Mononuclear cell (primary cell): Measurements from ENCODE around the gene IDH3A. TPM values are rescaled to one million over a fixed set of nuclear protein-coding genes. Genes with fewer than 3 reads are reported as not detected.

ENCODE experiments used
- H3K27me3 ChIP-seq: 2 replicates; pipeline ENCODE4 v1.6.0; 2011; ENCODE audit warnings: low read length, control low read depth; ENCODE audit not compliant: insufficient read depth
- H3K4me1 ChIP-seq: 2 replicates; pipeline ENCODE4 v1.5.1; 2011; ENCODE audit warnings: mild to moderate bottlenecking, low read length, control low read depth; ENCODE audit not compliant: insufficient read depth
- H3K4me3 ChIP-seq: 2 replicates; pipeline ENCODE4 v1.5.1; 2011; ENCODE audit warnings: mild to moderate bottlenecking, low read length, moderate library complexity
- H3K9me3 ChIP-seq: 2 replicates; pipeline ENCODE4 v1.5.1; 2011; ENCODE audit warnings: low read depth, mild to moderate bottlenecking, control low read depth, low read length
- total RNA-seq: library from RNA; depleted of rRNA; stranded (reverse); fragments of >200 nt; gene quantifications from one replicate; pipeline ENCODE4 v1.2.3, GENCODE V29; 2012

IDH3A gene
- total RNA-seq, 1 donor: 40.5 TPM

- Histone ChIP-seq H3K4me1 (peaks cover 59% of the 10 kb centered on the region), H3K4me3 (no peak overlapping the region), H3K9me3 (no peaks in the 10 kb centered on the region), H3K27me3 (no peaks in the 10 kb centered on the region)
These were observed 21.9 kb downstream of the IDH3A start for GRCh38 chr15:78170848-78171773.

DNA sequence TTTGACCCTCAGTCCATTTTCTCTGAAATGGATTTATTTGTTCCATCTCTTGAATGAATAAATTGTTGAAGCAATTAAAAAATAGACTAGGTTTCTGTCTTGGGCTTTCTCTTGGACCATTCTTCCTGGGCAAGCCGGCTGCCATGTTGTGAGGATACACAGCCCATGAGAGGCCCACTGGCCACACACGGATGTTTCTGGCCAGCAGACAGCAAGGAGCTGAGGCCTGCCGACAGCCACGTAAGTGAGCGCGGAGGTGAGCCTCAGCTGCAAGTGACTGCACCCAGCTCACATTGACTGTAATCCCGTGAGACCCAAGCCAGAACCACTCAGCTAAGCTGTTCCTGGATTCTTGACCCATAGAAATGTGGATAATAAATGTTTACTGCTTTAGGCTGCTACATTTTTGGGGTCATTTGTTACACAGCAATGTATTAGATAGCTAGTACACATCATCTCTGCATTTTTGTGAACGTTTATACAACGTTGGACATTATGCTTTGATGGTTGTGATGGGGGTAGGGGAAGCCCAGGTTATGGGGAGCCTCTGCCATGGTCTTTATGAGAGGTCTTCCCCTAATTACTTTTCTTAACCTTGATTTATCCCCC, 22.8 kb downstream of the IDH3A start:
- Histone ChIP-seq H3K4me1 (peaks cover 59% of the 10 kb centered on the region), H3K9me3 (no peaks in the 10 kb centered on the region), H3K4me3 (no peak overlapping the region), H3K27me3 (no peaks in the 10 kb centered on the region)

- H3K9me3 ChIP-seq: no peaks in the 10 kb centered on the region
- H3K27me3 ChIP-seq: no peaks in the 10 kb centered on the region
- H3K4me1 ChIP-seq: peaks cover 54% of the 10 kb centered on the region
- H3K4me3 ChIP-seq: no peak overlapping the region
These were observed 25.2 kb downstream of the IDH3A start for GRCh38 chr15:78174401-78174800.

DNA sequence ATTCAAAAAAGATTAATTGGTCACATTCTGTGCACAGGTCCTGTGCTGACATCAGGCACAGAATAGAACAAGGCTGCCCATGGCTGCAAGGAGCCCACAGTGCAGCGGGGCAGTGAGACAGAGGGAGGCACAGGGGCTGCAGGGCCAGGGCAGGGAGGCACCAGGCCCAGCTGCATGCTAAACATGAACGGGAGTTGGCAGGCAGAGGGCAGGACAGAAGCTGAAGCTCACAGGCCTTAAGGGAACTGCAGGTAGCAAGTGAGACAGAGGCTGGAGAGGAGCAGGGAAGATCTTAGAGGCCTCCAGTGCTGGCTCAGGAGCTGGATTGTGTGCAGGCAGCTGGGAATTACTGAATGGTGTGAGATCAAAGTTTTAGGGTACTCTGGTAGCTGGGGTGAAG, 26.2 kb downstream of the IDH3A start:
- Histone ChIP-seq H3K9me3 (no peaks in the 10 kb centered on the region), H3K27me3 (no peaks in the 10 kb centered on the region), H3K4me1 (peaks cover 48% of the 10 kb centered on the region), H3K4me3 (no peak overlapping the region)

DNA sequence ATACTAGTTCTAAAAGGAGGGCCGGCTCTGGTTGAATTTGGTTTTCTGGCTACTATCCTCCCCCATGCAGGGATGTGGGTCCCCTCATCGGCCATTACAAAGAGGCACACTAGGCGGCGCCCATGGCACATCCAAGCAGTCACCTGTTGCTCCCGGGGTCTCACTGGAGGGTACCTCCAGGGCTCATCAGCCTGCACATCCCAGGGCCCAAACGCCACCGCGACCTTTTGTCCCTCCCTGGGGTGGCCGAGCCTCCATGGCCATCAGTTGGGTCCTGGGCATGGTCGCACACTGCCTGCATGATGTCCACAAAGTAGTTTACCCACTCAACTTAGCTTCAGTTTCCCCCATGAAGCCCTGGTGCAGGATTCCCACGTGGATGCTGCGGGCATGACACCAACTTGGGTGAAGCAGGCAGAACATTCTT, 28.3 kb downstream of the IDH3A start:
- Histone ChIP-seq H3K4me1 (peaks cover 26% of the 10 kb centered on the region), H3K27me3 (no peaks in the 10 kb centered on the region), H3K9me3 (no peaks in the 10 kb centered on the region), H3K4me3 (no peak overlapping the region)

GRCh38 chr15:78178064-78178463, 28.9 kb downstream of the IDH3A start:
- Histone ChIP-seq H3K4me3 (no peak overlapping the region), H3K27me3 (no peaks in the 10 kb centered on the region), H3K9me3 (no peaks in the 10 kb centered on the region), H3K4me1 (peaks cover 20% of the 10 kb centered on the region)

DNA sequence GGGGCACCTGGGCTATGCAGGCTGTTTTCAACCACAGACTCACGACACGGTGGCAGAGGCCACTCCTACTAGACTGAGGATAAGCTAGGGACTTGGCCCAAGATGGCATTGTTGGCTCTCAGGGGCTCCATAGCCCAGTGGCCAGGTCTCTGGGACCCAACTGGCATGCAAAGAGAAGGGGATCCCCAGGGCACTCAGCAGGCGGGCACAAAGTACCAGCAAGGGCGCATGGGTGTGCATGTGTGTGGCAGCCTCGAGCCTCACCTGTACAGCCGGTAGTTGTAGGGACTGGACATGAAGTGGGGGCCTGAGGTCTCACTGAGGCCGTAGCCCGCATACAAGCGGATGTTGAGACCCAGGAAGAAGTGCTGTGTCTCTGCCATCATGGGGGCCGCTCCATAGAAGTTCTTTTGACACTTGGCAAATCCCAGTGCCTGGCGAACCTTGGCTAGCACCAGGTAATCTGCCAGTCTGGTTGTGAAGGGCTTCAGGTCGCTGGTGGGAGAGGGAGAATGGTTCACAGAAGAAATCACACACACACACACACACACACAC, 30.2 kb downstream of the IDH3A start:
- H3K9me3 ChIP-seq: no peaks in the 10 kb centered on the region
- no peak overlapping the region for H3K4me3 ChIP-seq
- no peaks in the 10 kb centered on the region for H3K27me3 ChIP-seq
- H3K4me1 ChIP-seq: peaks cover 7% of the 10 kb centered on the region

- Histone ChIP-seq H3K4me1 (peaks cover 2% of the 10 kb centered on the region), H3K4me3 (no peak overlapping the region), H3K9me3 (no peaks in the 10 kb centered on the region), H3K27me3 (no peaks in the 10 kb centered on the region)
These were observed 30.7 kb downstream of the IDH3A start for GRCh38 chr15:78179906-78180305.

DNA sequence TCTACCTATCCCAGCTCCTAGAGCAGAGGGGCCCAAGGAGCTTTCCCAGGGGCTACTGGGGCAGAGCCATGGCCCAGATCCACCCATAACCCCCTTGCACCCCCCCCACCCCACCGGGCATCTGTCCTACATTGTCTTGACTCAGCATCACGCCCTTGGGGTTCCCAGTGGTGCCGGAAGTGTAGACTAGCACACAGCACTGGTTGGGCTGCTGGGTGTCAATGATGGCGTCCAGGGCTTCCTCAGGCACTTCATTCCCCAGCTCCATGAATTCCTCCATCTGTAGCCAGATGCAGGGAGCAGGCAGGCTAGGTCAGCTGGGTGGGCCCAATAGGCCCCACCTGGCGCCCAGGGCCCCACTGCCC, 33.2 kb downstream of the IDH3A start:
- H3K27me3 ChIP-seq: no peaks in the 10 kb centered on the region
- H3K4me3 ChIP-seq: no peak overlapping the region
- H3K4me1 ChIP-seq: no peaks in the 10 kb centered on the region
- H3K9me3 ChIP-seq: no peaks in the 10 kb centered on the region

DNA sequence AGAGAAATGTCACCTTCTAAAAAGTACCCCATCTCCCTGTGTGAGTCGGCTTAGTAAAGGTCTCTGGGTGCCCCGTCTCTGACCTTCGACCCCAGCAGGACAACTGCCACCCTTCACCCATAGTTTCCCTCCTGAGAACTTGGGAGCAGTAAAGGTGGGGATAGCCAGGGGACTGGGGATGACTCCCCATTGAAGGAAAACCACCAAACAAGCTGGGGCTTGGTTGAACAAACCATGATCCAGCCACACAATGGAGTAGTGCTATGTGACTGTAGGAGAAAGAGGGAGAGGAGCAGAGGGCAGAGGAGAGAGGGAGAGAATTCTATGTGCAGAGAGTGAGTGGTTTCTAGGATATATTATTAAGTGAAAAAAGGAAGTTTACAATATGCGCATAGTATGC, 33.7 kb downstream of the IDH3A start:
- no peak overlapping the region for H3K4me3 ChIP-seq
- H3K9me3 ChIP-seq: no peaks in the 10 kb centered on the region
- H3K4me1 ChIP-seq: no peaks in the 10 kb centered on the region
- no peaks in the 10 kb centered on the region for H3K27me3 ChIP-seq

DNA sequence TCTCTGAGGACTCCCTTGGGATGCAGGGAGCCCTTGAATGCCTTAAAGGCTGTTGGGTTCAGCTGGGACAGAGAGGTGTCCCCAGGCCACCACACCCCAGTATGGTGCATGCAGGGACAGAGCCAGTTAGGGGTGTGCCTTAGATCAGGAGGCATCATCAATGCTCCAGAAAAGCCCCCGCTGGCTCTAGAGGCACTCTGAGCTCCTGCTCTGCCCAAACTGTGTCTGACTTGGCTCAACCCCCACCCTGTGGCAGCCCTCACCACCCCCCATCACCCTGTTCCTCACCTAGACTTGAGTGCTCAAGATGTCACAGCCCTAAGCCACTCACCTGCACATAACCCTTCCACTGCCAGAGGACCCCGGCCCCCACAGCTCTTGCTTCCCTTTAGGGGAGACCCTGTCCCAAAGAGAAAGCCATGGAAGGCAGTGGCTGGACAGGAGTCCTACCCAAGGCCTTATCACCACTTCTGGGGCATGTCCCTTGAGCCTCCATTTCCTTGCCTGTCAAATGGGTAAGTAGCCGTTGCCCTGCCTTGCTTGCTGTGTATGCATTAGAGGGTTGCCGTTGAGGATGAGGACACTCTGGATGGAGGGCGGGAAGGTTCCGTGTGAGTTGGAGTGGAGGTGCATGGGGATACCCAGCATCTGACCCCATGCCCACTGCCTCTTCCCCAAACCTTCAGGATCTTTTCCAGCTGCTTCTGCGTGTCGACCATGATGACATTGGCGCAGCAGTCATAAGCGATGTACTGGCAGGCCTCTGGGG, 43.8 kb downstream of the IDH3A start:
- no peaks in the 10 kb centered on the region for H3K27me3 ChIP-seq
- no peaks in the 10 kb centered on the region for H3K9me3 ChIP-seq
- H3K4me3 ChIP-seq: no peak overlapping the region
- H3K4me1 ChIP-seq: no peaks in the 10 kb centered on the region

- H3K4me3 ChIP-seq: no peak overlapping the region
- H3K27me3 ChIP-seq: no peaks in the 10 kb centered on the region
- no peaks in the 10 kb centered on the region for H3K9me3 ChIP-seq
- H3K4me1 ChIP-seq: no peaks in the 10 kb centered on the region
These were observed 44.8 kb downstream of the IDH3A start for GRCh38 chr15:78193731-78194567.

- Histone ChIP-seq H3K27me3 (no peaks in the 10 kb centered on the region), H3K9me3 (no peaks in the 10 kb centered on the region), H3K4me3 (no peak overlapping the region), H3K4me1 (no peaks in the 10 kb centered on the region)
These were observed 45.4 kb downstream of the IDH3A start for GRCh38 chr15:78194568-78194925.

GRCh38 chr15:78195735-78196201, 46.6 kb downstream of the IDH3A start:
- H3K4me1 ChIP-seq: no peaks in the 10 kb centered on the region
- no peaks in the 10 kb centered on the region for H3K27me3 ChIP-seq
- H3K9me3 ChIP-seq: no peaks in the 10 kb centered on the region
- no peak overlapping the region for H3K4me3 ChIP-seq
